HUES6 (cell line): ENCODE data around the gene PFKFB3.
"Not testable (repeated sequence)": the region's sequence is repeated elsewhere in the genome, so short reads cannot be mapped to it uniquely, and the experiment has no call there.

Source experiments
- H3K27ac ChIP-seq: 2 replicates; pipeline ENCODE4 v1.7.0; 2013; ENCODE audit warnings: low read depth, mild to moderate bottlenecking, low read length, inconsistent platforms
- H3K27me3 ChIP-seq: 2 replicates; pipeline ENCODE4 v1.6.1; 2013; ENCODE audit warnings: low read length; ENCODE audit not compliant: control insufficient read depth, insufficient read depth
- H3K36me3 ChIP-seq: 2 replicates; pipeline ENCODE4 v1.6.1; 2013; ENCODE audit warnings: low read length; ENCODE audit not compliant: control insufficient read depth, insufficient read depth
- H3K4me1 ChIP-seq: 2 replicates; pipeline ENCODE4 v1.6.1; 2013; ENCODE audit warnings: low read length; ENCODE audit not compliant: control insufficient read depth, insufficient read depth
- H3K4me3 ChIP-seq: 2 replicates; pipeline ENCODE4 v1.5.1; 2013; ENCODE audit warnings: low read depth, low read length
- H3K9ac ChIP-seq: one replicate; pipeline ENCODE4 v1.6.1; 2013; ENCODE audit warnings: mild to moderate bottlenecking, low read length
- H3K9me3 ChIP-seq: 2 replicates; pipeline ENCODE4 v1.6.1; 2013; ENCODE audit warnings: low read depth, low read length; ENCODE audit not compliant: control insufficient read depth, insufficient read depth

The PFKFB3 gene

DNA sequence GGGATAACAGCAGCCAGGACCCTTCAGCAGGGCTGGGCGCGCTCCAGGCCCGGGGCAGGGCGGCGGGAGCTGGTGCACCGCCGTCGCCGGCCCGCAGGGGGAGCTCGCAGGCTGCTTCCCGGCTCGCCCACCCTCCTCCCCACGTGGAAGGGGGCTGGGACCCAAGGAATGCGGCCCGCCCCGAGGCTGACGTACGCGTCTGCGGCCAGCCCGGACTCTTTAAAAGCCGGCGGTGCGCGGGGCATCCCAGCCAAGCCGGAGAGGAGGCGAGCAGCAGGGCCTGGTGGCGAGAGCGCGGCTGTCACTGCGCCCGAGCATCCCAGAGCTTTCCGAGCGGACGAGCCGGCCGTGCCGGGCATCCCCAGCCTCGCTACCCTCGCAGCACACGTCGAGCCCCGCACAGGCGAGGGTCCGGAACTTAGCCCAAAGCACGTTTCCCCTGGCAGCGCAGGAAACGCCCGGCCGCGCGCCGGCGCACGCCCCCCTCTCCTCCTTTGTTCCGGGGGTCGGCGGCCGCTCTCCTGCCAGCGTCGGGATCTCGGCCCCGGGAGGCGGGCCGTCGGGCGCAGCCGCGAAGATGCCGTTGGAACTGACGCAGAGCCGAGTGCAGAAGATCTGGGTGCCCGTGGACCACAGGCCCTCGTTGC, at the start of gene PFKFB3:
Gene PFKFB3, plus strand, starts transcription at position 249 of the 647 bp plus-strand sequence. Its CDS starts 329 bp downstream, at position 578.
- Histone ChIP-seq H3K27ac (peak within 1 kb of the TSS; percentile 59; the same call in 1 of the 2 replicates), H3K9me3 (no peaks in the 10 kb centered on the region), H3K27me3 (peaks cover 41% of the 10 kb centered on the region)

GRCh38 chr10:6153845-6154244, 48.9 kb upstream of the PFKFB3 start:
- H3K9me3 ChIP-seq = no peaks in the 10 kb centered on the region
- no peak overlapping the region for H3K4me3 ChIP-seq
- H3K9ac ChIP-seq = no peak overlapping the region
- H3K36me3 ChIP-seq = no peaks in the 10 kb centered on the region
- peaks cover 14% of the 10 kb centered on the region for H3K4me1 ChIP-seq
- no peak overlapping the region for H3K27ac ChIP-seq
- H3K27me3 ChIP-seq = no peaks in the 10 kb centered on the region

More for the DNA sequence above, at the start of gene PFKFB3:
- Histone ChIP-seq H3K4me3 (peak within 1 kb of the TSS; percentile 97), H3K9ac (peak within 1 kb of the TSS; percentile 81), H3K4me1 (peaks cover 30% of the 10 kb centered on the region), H3K36me3 (no peaks in the 10 kb centered on the region)

GRCh38 chr10:6154566-6154965, 48.2 kb upstream of the PFKFB3 start:
- Histone ChIP-seq H3K27ac (no peak overlapping the region), H3K27me3 (no peaks in the 10 kb centered on the region), H3K36me3 (no peaks in the 10 kb centered on the region)

GRCh38 chr10:6158276-6158675, 44.5 kb upstream of the PFKFB3 start:
- Histone ChIP-seq H3K4me1 (peaks cover 7% of the 10 kb centered on the region), H3K9me3 (no peaks in the 10 kb centered on the region), H3K4me3 (no peak overlapping the region), H3K27me3 (no peaks in the 10 kb centered on the region), H3K9ac (no peak overlapping the region), H3K36me3 (no peaks in the 10 kb centered on the region), H3K27ac (no peak overlapping the region)

More at GRCh38 chr10:6154566-6154965, 48.2 kb upstream of the PFKFB3 start:
- peaks cover 14% of the 10 kb centered on the region for H3K4me1 ChIP-seq
- H3K4me3 ChIP-seq = no peak overlapping the region
- no peak overlapping the region for H3K9ac ChIP-seq
- H3K9me3 ChIP-seq = no peaks in the 10 kb centered on the region

DNA sequence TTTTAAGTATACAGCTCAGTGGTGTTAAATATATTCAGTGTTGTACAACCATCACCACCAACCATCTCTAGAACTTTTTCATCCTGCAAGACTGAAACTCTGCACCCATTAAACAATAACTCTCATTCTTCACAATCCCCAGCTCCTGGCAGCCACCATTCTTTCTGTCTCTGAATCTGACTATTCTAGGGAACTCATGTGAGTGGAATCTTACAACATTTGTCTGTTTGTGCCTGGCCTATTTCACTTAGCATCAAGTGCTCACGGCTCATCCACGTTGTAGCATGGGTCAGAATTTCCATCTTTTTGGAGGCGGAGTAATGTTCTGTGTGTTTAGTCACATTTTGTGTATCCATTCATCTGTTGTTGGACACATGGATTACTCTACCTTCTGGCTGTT, 40.8 kb upstream of the PFKFB3 start:
- Histone ChIP-seq H3K9me3 (no peaks in the 10 kb centered on the region), H3K36me3 (peaks cover 5% of the 10 kb centered on the region; the same call in 1 of the 2 replicates), H3K27me3 (no peaks in the 10 kb centered on the region), H3K27ac (no peak overlapping the region), H3K4me1 (peaks cover 14% of the 10 kb centered on the region), H3K4me3 (no peak overlapping the region), H3K9ac (no peak overlapping the region)

GRCh38 chr10:6162589-6163356, 40.0 kb upstream of the PFKFB3 start:
- H3K4me1 ChIP-seq = peaks cover 17% of the 10 kb centered on the region
- no peak overlapping the region for H3K27ac ChIP-seq
- no peaks in the 10 kb centered on the region for H3K9me3 ChIP-seq
- peak overlapping the region; percentile 46 for H3K4me3 ChIP-seq
- no peaks in the 10 kb centered on the region for H3K27me3 ChIP-seq
- H3K36me3 ChIP-seq = peaks cover 5% of the 10 kb centered on the region; the same call in 1 of the 2 replicates
- peak overlapping the region; percentile 23 for H3K9ac ChIP-seq

GRCh38 chr10:6163364-6164270, 39.1 kb upstream of the PFKFB3 start:
- Histone ChIP-seq H3K4me1 (peaks cover 17% of the 10 kb centered on the region), H3K4me3 (peak overlapping the region; percentile 74), H3K36me3 (peaks cover 5% of the 10 kb centered on the region; the same call in 1 of the 2 replicates), H3K27ac (peak overlapping the region; percentile 93), H3K27me3 (no peaks in the 10 kb centered on the region), H3K9me3 (no peaks in the 10 kb centered on the region), H3K9ac (peak overlapping the region; percentile 86)

GRCh38 chr10:6164271-6165095, 38.2 kb upstream of the PFKFB3 start:
- Histone ChIP-seq H3K36me3 (peaks cover 5% of the 10 kb centered on the region; the same call in 1 of the 2 replicates), H3K27ac (peak overlapping the region; percentile 93), H3K9ac (peak overlapping the region; percentile 86), H3K9me3 (no peaks in the 10 kb centered on the region), H3K4me1 (peaks cover 20% of the 10 kb centered on the region), H3K4me3 (peak overlapping the region; percentile 74), H3K27me3 (no peaks in the 10 kb centered on the region)

DNA sequence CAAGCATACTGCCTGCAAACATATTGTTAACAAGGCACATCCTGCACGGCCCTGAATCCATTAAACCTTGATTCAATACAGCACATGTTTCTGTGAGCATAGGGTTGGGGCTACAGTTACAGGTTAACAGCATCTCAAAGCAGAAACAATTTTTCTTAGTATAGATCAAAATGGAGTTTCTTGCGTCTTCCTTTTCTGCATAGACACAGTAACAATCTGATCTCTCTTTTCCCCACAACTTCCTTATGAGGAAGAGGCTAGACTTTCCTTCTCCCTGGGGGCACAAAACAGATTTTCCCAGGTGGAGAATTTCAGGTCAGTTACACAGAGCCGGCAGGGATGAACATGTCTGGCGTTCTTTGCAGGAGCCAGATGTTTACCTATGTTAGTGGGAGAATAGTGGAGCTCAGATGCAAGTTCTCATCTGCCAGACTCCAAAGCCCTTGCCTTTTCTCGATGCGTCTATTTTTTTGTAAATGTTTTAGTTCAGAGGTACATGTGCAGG, 37.5 kb upstream of the PFKFB3 start:
- H3K9ac ChIP-seq = no peak overlapping the region

DNA sequence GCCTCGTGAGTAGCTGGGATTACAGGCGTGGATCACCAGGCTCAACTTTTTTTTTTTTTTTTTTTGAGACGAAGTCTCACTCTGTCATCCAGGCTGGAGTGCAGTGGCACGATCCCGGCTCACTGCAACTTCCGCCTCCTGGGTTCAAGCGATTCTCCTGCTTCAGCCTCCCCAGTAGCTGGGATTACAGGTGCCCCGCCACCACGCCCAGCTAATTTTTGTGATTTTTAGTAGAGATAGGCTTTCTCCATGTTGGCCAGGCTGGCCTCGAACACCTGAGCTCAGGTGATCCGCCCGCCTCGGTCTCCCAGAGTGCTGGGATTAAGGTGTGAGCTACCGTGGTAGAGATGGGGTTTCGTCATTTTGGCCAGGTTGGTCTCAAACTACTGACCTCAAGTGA, 36.8 kb upstream of the PFKFB3 start:
- not testable (repeated sequence) for H3K9me3 ChIP-seq, H3K27me3 ChIP-seq, H3K9ac ChIP-seq, H3K27ac ChIP-seq, H3K36me3 ChIP-seq, H3K4me3 ChIP-seq
- peaks cover 24% of the 10 kb centered on the region for H3K4me1 ChIP-seq

More for the DNA sequence above, 37.5 kb upstream of the PFKFB3 start:
- H3K4me1 ChIP-seq = peaks cover 24% of the 10 kb centered on the region
- H3K36me3 ChIP-seq = peaks cover 5% of the 10 kb centered on the region; the same call in 1 of the 2 replicates
- no peaks in the 10 kb centered on the region for H3K9me3 ChIP-seq
- H3K4me3 ChIP-seq = no peak overlapping the region
- H3K27me3 ChIP-seq = no peaks in the 10 kb centered on the region
- no peak overlapping the region for H3K27ac ChIP-seq
